Prostate gland (tissue), 2 donors: ENCODE data around the gene GSTM2.

Experiments used
- POLR2A ChIP-seq: fragments of 450-650 bp; IDR thresholded peaks from one replicate; pipeline ENCODE4 v1.6.1; 2016; ENCODE audit warnings: antibody characterized with exemption, mild to moderate bottlenecking
- POLR2AphosphoS5 ChIP-seq: sonication (generic); formaldehyde crosslinking; IDR thresholded peaks from one replicate; pipeline ENCODE4 v1.6.1; 2017; ENCODE audit warnings: antibody characterized with exemption
- TF ChIP-seq, protein P1 (sequence below), 4 experiments: fragments of 200-600 bp in 2 of 4; fragments of 450-650 bp in 2 of 4; sonication (generic) in 2 of 4; IDR thresholded peaks; 1 replicate in 3 of 4; 2 replicates in 1 of 4; pipeline ENCODE4 v1.5.1; 2016 to 2019; ENCODE audit warnings: antibody characterized with exemption in 4 of 4, mild to moderate bottlenecking in 2 of 4, moderate library complexity in 2 of 4

DNA sequence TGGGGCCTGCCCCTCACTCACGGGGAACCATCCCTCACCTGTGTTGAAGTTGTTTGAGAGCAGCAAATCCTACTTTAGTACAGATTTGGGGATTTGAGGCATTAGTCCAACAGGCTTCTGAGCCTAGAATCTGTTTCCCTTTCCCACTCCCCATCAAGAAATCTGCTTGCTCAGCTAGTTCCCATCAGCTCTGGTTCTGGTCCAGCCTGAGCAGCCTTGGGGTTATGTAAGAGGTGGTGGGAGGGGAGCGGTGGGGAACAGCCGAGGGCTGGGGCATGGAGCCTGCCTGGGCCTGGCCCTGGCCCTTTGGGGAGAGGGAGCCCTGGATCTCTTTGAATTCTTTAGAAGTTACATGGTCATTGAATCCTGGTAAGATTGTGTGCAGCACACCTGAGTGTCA, 48.3 kb downstream of the GSTM2 start:
- TF ChIP-seq, protein P1, sequence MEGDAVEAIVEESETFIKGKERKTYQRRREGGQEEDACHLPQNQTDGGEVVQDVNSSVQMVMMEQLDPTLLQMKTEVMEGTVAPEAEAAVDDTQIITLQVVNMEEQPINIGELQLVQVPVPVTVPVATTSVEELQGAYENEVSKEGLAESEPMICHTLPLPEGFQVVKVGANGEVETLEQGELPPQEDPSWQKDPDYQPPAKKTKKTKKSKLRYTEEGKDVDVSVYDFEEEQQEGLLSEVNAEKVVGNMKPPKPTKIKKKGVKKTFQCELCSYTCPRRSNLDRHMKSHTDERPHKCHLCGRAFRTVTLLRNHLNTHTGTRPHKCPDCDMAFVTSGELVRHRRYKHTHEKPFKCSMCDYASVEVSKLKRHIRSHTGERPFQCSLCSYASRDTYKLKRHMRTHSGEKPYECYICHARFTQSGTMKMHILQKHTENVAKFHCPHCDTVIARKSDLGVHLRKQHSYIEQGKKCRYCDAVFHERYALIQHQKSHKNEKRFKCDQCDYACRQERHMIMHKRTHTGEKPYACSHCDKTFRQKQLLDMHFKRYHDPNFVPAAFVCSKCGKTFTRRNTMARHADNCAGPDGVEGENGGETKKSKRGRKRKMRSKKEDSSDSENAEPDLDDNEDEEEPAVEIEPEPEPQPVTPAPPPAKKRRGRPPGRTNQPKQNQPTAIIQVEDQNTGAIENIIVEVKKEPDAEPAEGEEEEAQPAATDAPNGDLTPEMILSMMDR (IDR thresholded peaks at IDR 0.05) = no peak
- TF ChIP-seq POLR2A = no peak
- TF ChIP-seq POLR2AphosphoS5 = no peak
